ENCODE results near the gene NDUFB2.
"Not testable (repeated sequence)": the region's sequence is repeated elsewhere in the genome, so short reads cannot be mapped to it uniquely, and the experiment has no call there.

The NDUFB2 gene

GRCh38 chr7:140654661-140655060 is 41.8 kb upstream of the NDUFB2 start:
- TF ChIP-seq CTCF (IDR thresholded peaks at IDR 0.05; ENCODE audit: low read depth, low read length) = no peak
- H3K4me3 ChIP-seq (replicated peaks in 1 of 2; ENCODE audit: low read depth in 2 of 2, low read length in 2 of 2) = no peak overlapping the region
- no peak for DNase-seq (ENCODE audit: low read depth in 2 of 2)

- no peak for TF ChIP-seq CTCF (IDR thresholded peaks at IDR 0.05; ENCODE audit: low read depth, low read length)
- peak in 1 of 2 donors; percentile 21 for DNase-seq (ENCODE audit: low read depth in 2 of 2)
- no peak overlapping the region for H3K4me3 ChIP-seq (replicated peaks in 1 of 2; ENCODE audit: low read depth in 2 of 2, low read length in 2 of 2)
Measured at GRCh38 chr7:140655511-140656408, 40.7 kb upstream of the NDUFB2 start.

- peak; percentile 73 to 75 for DNase-seq (ENCODE audit: low read depth in 2 of 2)
- TF ChIP-seq CTCF (IDR thresholded peaks at IDR 0.05; ENCODE audit: low read depth, low read length) = no peak
- H3K4me3 ChIP-seq (replicated peaks in 1 of 2; ENCODE audit: low read depth in 2 of 2, low read length in 2 of 2) = peak overlapping the region; percentile 8 to 39
Measured at GRCh38 chr7:140656548-140657515, 39.7 kb upstream of the NDUFB2 start.

GRCh38 chr7:140657891-140658290 is 38.6 kb upstream of the NDUFB2 start:
- no peak overlapping the region for H3K4me3 ChIP-seq (replicated peaks in 1 of 2; ENCODE audit: low read depth in 2 of 2, low read length in 2 of 2)
- no peak for TF ChIP-seq CTCF (IDR thresholded peaks at IDR 0.05; ENCODE audit: low read depth, low read length)
- no peak for DNase-seq (ENCODE audit: low read depth in 2 of 2)

- H3K4me3 ChIP-seq (replicated peaks in 1 of 2; ENCODE audit: low read depth in 2 of 2, low read length in 2 of 2) = no peak overlapping the region
- no peak for TF ChIP-seq CTCF (IDR thresholded peaks at IDR 0.05; ENCODE audit: low read depth, low read length)
- DNase-seq (ENCODE audit: low read depth in 2 of 2) = no peak
Measured at GRCh38 chr7:140659856-140660255, 36.7 kb upstream of the NDUFB2 start.

- TF ChIP-seq CTCF (IDR thresholded peaks at IDR 0.05; ENCODE audit: low read depth, low read length) = no peak
- DNase-seq (ENCODE audit: low read depth in 2 of 2) = peak in 1 of 2 donors; percentile 32
- H3K4me3 ChIP-seq (replicated peaks in 1 of 2; ENCODE audit: low read depth in 2 of 2, low read length in 2 of 2) = no peak overlapping the region
Measured at GRCh38 chr7:140661124-140661523, 35.4 kb upstream of the NDUFB2 start.

- not testable (repeated sequence) for H3K4me3 ChIP-seq (replicated peaks in 1 of 2; ENCODE audit: low read depth in 2 of 2, low read length in 2 of 2); DNase-seq (ENCODE audit: low read depth in 2 of 2)
Measured at GRCh38 chr7:140662938-140663337, 33.6 kb upstream of the NDUFB2 start.
